HL-60 (cell line): ENCODE results near the gene IQCK.

Source experiments
- DNase-seq, 2 experiments: peaks; one replicate each; pipeline ENCODE4 v3.0.0-alpha.2; 2010 to 2020; ENCODE audit warnings: low read depth in 1 of 2, low spot score in 1 of 2
- H3K27ac ChIP-seq: fragments of 250-450 bp; sonication (Bioruptor Pico); replicated peaks from 2 replicates; pipeline ENCODE4 v1.5.1; 2020; ENCODE audit warnings: mild to moderate bottlenecking, moderate library complexity
- H3K27me3 ChIP-seq: fragments of 250-450 bp; sonication (Bioruptor Pico); 2 replicates; pipeline ENCODE4 v1.5.1; 2021; ENCODE audit warnings: mild to moderate bottlenecking, moderate library complexity; ENCODE audit not compliant: insufficient read depth, poor library complexity, severe bottlenecking
- H3K4me3 ChIP-seq: replicated peaks from 2 replicates; pipeline ENCODE4 v1.5.1; 2011; ENCODE audit warnings: mild to moderate bottlenecking, control low read depth, low read length; ENCODE audit not compliant: insufficient read depth
- CTCF ChIP-seq: IDR thresholded peaks from one replicate; pipeline ENCODE4 v1.5.1; 2011; ENCODE audit warnings: low read length, control low read depth, inconsistent platforms; ENCODE audit not compliant: insufficient read depth
- GABPA ChIP-seq: IDR thresholded peaks from 2 replicates; pipeline ENCODE4 v1.6.1; 2012; ENCODE audit warnings: low read depth
- POLR2AphosphoS5 ChIP-seq: IDR thresholded peaks from 2 replicates; pipeline ENCODE4 v1.6.1; 2012; ENCODE audit warnings: low read depth
- REST ChIP-seq: IDR thresholded peaks from 2 replicates; pipeline ENCODE4 v1.6.1; 2012; ENCODE audit warnings: low read depth; ENCODE audit not compliant: insufficient replicate concordance
- SPI1 ChIP-seq: IDR thresholded peaks from 2 replicates; pipeline ENCODE4 v1.6.1; 2012; ENCODE audit warnings: low read depth, mild to moderate bottlenecking, borderline replicate concordance

Gene IQCK

GRCh38 chr16:19850131-19850817 lies 132.2 kb downstream of the IQCK start:
- H3K27me3 ChIP-seq, result no peaks in the 10 kb centered on the region
- TF ChIP-seq POLR2AphosphoS5, result no peak
- no peak overlapping the region for H3K27ac ChIP-seq
- H3K4me3 ChIP-seq, result no peak overlapping the region
- no peak for DNase-seq

GRCh38 chr16:19851476-19851875 lies 133.4 kb downstream of the IQCK start:
- Histone ChIP-seq H3K4me3 (no peak overlapping the region), H3K27me3 (no peaks in the 10 kb centered on the region), H3K27ac (no peak overlapping the region)
- no peak for DNase-seq
- no peak for TF ChIP-seq REST
- no peak for TF ChIP-seq SPI1
- no peak for TF ChIP-seq GABPA
- TF ChIP-seq POLR2AphosphoS5, result no peak
- TF ChIP-seq CTCF, result no peak

- no peak for DNase-seq
Observed at GRCh38 chr16:19853132-19853741, 135.2 kb downstream of the IQCK start.

More at GRCh38 chr16:19853132-19853741, 135.2 kb downstream of the IQCK start:
- no peaks in the 10 kb centered on the region for H3K27me3 ChIP-seq
- H3K4me3 ChIP-seq, result no peak overlapping the region
- H3K27ac ChIP-seq, result no peak overlapping the region
- no peak for TF ChIP-seq REST
- TF ChIP-seq GABPA, result no peak
- no peak for TF ChIP-seq SPI1
- no peak for TF ChIP-seq CTCF
- TF ChIP-seq POLR2AphosphoS5, result no peak
